GM18858 (cell line): Measurements from ENCODE around the gene CYTL1.
"Not testable (repeated sequence)": the region's sequence is repeated elsewhere in the genome, so short reads cannot be mapped to it uniquely, and the experiment has no call there.

Experiments
- ATAC-seq: cut with Tn5 transposase; IDR thresholded peaks from one replicate; pipeline ENCODE4 v1.9.1; 2021; ENCODE audit not compliant: unreplicated experiment

The CYTL1 gene

GRCh38 chr4:5003372-5003857 is 15.8 kb downstream of the CYTL1 start:
- ATAC-seq, result no peak

DNA sequence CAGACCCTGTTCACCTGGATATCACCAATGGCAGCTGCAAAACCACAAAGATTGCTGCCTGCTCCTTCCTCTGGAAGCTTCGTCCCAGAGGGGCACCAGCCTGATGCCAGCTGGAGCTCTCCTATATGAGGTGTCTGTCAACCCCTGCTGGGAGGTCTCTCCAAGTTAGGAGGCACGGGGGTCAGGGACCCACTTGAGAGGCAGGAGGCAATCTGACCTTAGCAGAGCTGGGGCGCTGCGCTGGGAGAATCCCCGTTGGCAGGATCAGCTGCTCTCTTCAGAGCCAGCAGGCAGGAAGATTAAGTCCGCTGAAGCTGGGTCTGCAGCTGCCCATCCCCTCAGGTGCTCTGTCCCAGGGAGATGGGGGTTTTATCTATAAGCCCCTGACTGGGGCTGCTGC is 17.6 kb downstream of the CYTL1 start:
- ATAC-seq, result not testable (repeated sequence)

- ATAC-seq, result not testable (repeated sequence)
Observed at GRCh38 chr4:4996935-4997334, 22.3 kb downstream of the CYTL1 start.

DNA sequence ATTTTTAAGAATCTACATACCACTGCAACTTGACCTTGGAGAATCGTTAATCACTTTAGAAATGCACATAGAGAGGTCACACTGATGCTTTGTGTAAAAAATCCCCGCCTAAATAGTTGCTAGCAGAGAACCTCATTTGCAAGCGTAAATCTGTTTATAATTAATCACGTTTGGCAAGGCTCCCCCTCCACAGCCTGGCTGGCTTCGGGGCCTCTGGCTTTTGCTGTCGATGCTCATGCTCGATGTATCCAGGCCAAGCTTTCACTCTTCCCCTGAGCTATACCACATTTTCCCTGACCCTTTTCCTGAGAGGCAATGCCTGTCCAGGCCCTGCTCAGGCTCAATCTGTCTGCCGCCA is 23.4 kb downstream of the CYTL1 start:
- ATAC-seq, result no peak

- no peak for ATAC-seq
Observed at GRCh38 chr4:4995103-4995907, 24.0 kb downstream of the CYTL1 start.

DNA sequence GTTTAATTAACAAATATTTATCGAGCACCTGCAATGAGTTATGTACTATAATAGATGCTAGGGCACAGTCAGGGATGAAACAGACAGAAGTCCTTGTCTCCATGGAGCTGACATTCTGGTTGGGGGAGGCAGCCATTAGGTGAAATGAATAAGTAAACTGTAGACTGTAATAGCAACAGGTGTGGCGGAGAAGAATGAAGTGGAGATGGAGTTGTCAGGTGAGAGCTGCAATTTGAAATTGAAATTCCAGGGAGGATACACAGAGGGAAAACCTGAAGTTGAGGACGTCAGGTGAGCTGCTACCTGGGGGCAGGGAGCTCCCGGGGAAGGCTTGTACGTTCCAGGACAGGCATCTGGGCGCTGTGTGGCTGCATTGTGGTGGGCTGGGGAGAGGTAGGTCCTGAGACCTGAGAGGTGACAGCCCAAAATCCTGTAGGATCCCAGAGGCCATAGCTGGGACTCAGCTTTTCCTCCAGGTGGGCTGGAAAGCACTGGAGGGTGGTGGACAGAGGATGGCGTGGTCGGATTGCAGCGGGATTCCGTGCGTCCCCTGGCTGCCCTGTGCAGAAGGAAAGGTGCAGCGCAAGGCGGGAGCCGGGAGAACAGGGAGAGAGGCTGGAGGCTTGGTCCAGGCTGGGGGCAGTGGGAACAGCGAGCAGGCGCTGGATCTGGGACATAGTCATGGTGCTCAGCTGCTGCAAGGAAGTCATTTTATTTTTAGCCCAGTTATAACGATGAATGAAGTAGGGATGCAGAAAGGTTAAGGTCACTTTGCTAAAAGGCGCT is 24.8 kb downstream of the CYTL1 start:
- ATAC-seq, result no peak

DNA sequence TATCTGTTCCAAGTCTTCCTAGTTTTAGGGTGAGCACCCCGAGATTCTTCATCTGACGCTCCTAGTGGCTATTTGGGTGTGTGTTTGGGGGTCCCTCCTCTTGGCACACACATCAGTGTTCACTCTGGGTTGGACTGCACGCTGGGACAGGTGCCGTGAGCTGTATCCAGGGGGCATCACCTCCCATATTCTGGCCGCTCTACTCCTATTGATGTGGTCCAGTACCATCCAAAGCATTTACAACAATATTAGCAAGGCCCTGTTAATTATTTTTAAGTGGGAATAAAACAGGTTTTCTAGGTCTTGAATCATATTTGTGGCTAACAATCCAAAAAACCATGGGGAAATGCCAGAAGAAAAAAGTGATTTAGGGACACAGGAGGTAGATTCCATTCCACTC is 26.4 kb downstream of the CYTL1 start:
- ATAC-seq, result no peak

- ATAC-seq, result no peak
Observed at GRCh38 chr4:4991541-4992099, 27.6 kb downstream of the CYTL1 start.

DNA sequence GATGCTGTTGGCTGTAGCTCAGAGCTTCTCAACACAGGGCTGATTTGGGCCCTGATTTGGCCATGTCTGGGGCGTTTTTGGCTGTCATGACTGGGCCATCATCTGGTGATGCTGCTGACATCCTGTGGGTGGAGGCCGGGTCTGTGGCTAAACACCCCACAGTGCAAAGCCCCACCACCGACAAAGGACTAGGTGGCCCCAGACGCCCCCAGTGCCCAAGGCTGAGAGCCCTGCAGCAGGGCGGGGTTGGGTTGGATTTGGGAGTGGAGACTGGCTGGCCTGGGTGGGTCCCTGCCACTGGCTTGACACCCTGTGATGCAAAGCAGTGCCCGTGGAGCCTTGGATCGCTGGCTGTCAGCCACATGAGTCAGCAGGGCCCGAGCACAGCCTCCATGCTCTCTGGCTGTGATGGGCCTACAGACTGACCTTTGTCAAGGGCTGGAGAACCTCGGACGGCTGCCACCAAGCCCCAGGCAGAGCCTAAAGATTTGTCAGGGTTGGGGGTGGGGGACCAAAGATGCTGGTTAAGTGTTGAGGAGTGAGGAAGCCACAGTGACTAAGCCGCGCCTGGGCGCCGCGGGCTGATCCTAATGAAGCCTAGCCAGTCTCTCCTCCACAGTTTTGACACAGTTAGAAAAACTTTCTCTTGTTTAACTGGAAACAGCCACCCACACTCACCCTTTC is 28.3 kb downstream of the CYTL1 start:
- no peak for ATAC-seq

DNA sequence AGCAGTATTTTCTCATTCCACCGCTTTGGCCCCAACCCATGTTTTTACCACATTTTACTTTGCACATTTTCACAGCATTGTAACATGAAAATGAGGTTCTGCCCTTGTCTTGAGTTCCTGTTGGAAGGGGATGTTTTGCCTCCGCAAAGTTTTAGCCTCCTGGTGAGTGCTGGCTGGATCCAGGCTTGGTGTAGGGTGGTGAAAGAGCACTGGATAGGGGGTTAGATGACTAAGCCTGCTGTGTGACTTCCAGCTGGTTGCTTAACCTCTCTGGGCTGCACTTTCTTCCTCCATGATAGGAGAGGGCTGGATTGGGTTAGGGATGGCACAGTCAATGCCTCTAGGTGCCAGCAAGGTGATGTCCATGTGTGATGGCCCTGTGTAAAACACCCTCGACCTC is 28.9 kb downstream of the CYTL1 start:
- ATAC-seq, result no peak

DNA sequence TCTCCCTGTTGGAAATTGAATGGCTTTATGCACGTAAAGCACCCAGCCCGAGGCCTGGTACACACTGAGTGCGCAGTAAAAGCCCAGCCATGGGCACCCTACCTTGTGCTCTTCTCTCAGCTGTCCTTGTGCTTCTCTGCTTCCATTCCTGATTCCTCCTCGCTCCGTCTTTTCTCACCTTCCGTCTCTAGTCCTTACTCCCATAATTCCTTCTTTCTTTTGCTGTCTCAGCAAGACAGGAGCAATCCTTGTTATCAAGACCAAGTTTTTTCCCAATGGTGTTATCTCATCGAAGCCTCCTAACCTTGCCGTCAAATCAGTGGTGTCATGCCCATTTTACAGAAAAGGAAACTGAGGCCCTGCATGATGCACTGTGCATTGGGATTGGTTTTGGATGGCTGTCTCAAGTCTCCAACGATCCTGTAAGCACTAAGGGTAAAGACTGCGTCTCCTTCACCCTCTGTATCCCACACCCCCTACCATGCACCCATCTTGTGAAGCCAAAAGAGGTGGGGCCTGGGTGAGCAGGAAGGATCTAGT is 30.1 kb downstream of the CYTL1 start:
- no peak for ATAC-seq

- no peak for ATAC-seq
Observed at GRCh38 chr4:4987656-4988055, 31.6 kb downstream of the CYTL1 start.

DNA sequence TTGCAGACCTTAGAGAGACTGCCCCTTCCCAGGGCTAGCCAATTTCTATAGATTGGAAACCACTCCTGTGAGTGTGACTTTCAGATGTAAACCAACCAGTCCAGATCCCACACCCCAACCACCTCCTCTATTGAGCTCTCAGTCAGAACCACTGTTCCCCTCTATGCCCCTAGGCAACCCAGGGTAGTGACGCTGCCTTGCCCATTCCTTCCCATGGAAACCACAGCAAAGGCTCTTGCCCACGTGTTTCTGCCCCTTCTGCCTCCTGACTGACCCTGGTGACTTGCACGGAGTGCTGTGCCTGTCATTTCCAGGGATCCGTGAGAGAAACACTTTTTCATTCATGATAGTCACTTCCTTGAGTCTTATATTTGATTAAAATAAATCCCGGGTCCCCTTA is 32.4 kb downstream of the CYTL1 start:
- no peak for ATAC-seq

GRCh38 chr4:4985844-4986243 is 33.4 kb downstream of the CYTL1 start:
- ATAC-seq, result no peak

DNA sequence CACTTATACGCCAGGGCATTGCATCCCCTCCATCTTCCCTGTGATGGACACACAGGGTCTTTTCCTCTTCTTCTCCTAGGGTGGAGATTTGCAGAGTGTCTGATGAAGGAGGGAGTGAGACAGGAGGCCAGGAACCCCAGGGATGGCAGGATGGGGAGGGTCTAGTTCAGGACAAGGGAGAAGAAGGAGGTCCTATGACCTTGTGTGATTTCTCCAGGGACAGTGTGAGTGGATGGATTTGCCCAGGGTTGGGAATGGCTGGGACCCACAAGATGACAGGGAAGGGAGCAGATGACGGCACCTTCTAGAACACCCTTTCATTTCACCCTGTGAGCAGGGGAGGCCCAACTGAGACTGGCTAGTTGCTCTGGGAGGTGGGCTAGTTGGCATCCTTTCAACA is 34.2 kb downstream of the CYTL1 start:
- no peak for ATAC-seq

- ATAC-seq, result no peak
Observed at GRCh38 chr4:4984186-4984585, 35.1 kb downstream of the CYTL1 start.

DNA sequence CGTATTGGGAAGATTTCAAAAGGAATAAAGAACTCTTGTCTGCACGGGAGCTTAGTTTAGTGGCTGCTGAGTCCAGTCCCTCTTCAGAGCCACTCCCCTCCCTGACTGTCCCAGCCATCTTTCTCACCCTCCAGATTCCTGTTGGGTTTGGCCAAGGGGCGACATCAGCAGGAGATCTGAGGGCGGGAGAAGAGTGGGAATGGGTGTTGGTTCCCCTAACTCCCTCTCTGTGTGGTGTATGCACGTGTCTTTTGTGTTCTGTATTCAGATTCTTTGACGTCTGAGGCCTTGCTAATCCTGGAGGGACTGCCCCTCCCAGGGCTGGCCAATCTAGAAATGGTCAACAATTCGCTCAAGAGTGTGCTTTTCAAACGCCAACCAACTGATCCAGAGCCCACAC is 37.4 kb downstream of the CYTL1 start:
- no peak for ATAC-seq

- no peak for ATAC-seq
Observed at GRCh38 chr4:4981427-4981826, 37.8 kb downstream of the CYTL1 start.

DNA sequence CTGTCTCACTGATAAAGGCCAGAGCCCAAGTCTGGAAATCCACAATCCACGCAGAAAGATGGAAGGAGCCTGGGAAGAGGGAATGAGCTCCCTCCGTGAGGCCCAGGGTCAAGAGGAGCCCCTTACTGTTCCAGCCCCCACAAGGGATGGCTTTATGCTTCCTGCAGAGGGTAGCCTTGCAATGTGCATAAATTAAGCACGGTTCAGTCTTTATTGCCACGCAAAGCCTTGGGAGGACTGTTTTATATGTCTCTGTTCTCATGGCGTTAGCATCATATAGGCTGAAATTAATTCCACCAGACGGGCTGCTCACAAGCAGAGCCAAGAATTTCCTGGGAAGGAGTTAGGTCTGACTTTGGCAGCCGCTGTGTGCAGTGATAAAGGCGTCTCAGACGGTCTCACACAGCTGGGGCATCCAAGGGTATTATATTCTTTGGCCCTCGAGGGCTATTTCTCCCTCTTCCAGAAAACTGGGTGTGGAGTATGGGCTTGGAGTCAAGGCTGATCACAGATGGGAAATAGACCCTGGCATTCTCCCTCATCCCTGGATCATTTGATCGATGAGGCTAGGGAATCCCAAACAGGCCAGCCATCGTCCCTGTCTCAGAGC is 38.5 kb downstream of the CYTL1 start:
- ATAC-seq, result no peak

DNA sequence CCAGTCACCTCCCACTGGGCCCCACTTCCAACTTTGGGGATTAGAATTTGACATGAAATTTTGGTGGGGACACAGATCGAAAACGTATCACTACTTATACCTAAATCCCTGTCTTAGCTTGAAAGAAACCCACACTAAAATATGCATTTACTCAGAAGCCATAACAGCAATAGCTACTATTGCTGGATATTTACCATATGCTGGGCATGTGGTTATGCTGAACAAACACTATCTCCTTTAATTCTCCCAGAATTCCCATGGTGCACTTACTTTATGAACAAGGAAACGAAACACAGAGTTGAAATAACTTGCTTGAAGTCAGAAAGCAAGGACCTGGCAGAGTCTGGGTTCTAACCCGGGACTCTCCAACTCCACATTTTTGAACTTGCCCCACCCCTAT is 39.3 kb downstream of the CYTL1 start:
- ATAC-seq, result no peak

GRCh38 chr4:4974727-4975126 is 44.5 kb downstream of the CYTL1 start:
- ATAC-seq, result no peak
